NCI-H345 (cell line): ENCODE measurements around the gene PSMB2.

Experiments
- DNase-seq: peaks from one replicate; lab custom pipeline; 2025; lab: John Stamatoyannopoulos, UW

The PSMB2 gene

GRCh38 chr1:35556484-35557117, 84.7 kb downstream of the PSMB2 start:
- no peak for DNase-seq

GRCh38 chr1:35555601-35556477, 85.5 kb downstream of the PSMB2 start:
- DNase-seq: peak; percentile 94

GRCh38 chr1:35555212-35555584, 86.1 kb downstream of the PSMB2 start:
- no peak for DNase-seq

GRCh38 chr1:35554266-35555211, 86.8 kb downstream of the PSMB2 start:
- DNase-seq: no peak

- DNase-seq: no peak
Observed at GRCh38 chr1:35553851-35554250, 87.5 kb downstream of the PSMB2 start.
